SKM-1 treated with dmso at 0.1 percent for 144 hours (cell line): Measurements from ENCODE around the gene C19orf33.
"Not testable (repeated sequence)": the region's sequence is repeated elsewhere in the genome, so short reads cannot be mapped to it uniquely, and the experiment has no call there.

Source experiments
- DNase-seq: peaks from one replicate; lab custom pipeline; 2025; ENCODE audit not compliant: unreplicated experiment; lab: John Stamatoyannopoulos, UW

The C19orf33 gene

DNA sequence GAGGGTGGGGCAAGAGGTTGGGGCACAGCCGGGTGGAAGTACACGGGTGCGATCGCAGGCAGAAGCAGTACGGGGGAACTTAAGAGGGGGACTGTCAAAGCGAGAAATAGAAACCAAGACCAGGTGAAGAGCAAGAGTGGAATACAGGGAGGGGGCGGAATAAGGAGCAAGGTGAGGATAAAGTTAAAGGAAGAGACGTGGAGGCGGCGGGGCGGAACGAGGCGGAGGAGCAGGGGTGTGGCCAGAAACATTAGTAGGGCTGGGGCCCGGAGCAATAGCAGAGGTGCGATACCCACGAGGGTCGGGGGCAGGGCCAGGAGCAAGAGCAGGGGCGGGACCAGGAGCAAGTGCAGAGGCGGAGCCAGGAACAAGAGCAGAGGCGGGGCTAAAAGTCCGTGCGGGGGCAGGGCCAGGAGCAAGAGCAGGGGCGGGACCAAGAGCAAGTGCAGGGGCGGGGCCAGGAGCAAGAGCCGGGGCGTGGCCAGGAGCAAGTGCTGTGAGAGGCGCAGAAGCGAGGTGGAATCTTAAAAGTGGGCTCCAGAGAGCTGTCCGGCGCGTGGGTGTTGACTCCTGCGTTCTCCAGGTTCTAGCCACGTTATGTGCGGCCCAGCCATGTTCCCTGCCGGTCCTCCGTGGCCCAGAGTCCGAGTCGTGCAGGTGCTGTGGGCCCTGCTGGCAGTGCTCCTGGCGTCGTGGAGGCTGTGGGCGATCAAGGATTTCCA, 32.7 kb downstream of the C19orf33 start:
- DNase-seq = peak; percentile 96

DNA sequence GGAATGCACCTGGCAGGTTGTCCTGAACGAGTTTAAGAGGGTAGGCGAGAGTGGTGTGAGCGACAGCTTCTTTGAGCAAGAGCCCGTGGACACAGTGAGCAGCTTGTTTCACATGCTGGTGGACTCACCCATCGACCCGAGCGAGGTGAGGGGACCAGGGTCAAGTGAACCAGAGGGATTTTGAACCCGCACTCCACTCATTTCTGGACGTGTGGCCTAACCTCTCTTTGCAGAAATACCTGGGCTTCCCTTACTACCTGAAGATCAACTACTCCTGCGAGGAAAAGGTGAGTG, 33.3 kb downstream of the C19orf33 start:
- no peak for DNase-seq

DNA sequence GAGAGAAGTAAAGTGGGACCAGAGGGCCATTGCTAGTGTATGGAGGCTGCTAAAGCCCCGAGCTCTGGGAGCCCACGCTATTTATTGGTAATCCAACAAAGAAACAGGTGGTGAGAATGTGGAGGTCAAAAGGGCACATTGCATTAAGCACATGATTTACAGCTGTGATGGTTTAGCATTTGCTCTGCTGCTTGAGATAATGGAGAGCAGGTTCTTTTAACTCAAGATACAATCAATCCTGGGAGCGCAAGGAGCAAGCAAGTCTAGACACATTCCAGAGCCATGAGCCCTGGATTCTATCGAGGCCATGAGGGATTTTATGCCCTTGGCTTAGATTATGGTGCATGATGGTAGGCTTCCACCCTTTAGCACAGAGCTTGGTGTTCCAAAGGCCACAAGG, 35.0 kb downstream of the C19orf33 start:
- not testable (repeated sequence) for DNase-seq

DNA sequence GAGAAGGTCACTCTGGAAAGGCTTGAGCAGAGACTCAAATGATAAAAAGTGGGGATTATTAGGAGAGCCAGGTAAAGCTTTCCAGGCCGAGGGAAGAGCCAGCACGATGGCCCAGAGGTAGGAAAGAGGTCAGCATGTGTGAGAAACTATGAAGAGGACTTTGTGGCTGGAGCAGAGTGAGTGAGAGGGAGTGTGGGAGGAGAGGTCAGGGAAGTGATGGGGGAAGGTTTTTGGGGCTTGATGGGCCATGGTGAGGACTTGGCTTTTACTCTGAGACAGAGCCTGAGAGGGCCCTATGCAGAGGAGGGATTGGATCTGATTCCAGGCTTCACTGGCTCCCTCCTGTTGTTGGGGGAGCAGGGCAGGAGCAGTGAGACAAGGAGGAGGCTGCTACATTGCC, 36.9 kb downstream of the C19orf33 start:
- no peak for DNase-seq

DNA sequence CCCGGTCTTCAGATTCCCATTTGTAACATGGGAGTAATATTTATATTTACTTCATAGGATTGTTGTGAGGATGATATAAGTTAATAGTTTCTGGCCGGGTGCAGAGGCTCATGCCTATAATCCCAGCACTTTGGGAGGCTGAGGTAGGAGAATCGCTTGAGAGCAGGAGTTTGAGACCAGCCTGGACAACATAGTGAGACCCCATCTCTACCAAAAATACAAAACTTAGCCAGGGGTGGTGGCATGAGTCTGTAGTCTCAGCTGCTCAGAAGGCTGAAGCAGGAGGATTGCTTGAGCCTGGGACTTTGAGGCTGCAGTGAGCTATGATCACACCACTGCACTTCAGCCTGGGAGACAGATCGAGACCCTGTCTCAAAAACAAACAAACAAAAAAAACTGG, 42.8 kb downstream of the C19orf33 start:
- DNase-seq = no peak

DNA sequence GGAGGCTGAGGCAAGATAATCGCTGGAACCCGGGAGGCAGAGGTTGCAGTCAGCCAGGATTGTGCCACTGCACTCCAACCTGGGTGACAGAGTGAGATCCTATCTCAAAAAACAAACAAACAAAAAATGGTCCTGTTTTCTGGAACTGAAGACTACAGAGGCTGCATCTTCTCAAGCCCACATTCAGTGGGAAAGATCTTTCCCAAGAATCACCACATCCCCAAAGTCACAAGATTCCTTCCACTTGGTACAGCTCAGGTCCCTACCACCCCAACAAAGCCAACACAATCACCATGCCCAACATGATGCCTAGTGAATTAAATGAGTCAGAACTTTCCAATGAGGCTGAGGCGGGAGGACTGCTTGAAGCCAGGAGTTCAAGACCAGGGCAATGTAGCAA, 46.8 kb downstream of the C19orf33 start:
- DNase-seq = no peak

DNA sequence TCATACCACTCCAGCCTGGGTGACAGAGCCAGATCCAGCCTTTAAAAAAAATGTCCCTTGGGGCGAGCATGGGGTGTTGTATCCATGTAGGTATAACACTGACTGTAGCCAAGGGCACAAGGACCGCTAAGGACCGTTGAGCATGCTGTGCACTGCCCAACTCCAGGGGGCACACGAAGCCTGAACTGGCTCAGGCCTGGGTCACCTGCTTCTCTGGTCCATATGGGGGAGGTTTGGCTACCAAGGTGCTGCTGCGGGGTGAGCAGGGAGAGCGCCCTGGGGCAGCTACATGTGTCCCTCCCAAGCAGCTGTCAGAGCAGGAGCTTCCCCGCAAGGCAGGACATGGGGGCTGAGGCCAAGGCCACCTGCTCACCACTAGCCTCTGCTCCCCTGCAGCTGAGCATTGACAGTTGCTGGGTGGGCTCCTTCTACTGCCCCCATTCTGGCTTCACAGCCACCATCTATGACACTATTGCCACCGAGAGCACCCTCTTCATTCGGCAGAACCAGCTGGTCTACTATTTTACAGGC, 47.9 kb downstream of the C19orf33 start:
- no peak for DNase-seq

DNA sequence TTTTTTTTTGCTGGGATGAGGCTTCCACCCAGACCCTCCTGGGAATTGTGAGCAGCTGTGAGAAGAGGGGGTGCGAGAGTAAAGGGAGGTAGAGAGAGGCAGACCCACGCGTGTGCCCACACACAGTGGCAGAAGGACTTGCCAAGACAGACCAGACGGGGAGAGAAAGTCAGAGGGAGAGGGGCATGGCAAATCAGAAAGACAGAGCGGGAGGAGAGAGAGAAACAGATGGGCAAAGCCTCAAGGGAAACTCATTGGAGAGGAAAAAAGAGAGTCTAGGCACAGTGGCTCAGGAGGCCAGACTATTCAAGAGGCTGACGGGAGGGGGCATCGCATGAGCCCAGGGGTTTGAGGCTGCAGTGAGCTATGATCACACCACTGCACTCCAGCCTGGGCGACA, 48.6 kb downstream of the C19orf33 start:
- no peak for DNase-seq
